Dermis blood vessel endothelial cell (primary cell): ENCODE data around the gene SERPINA1. TPM values are rescaled to one million over a fixed set of nuclear protein-coding genes. Genes with fewer than 3 reads are reported as not detected.
"Not testable (repeated sequence)": the region's sequence is repeated elsewhere in the genome, so short reads cannot be mapped to it uniquely, and the experiment has no call there.

Experiments
- DNase-seq: peaks from one replicate; pipeline ENCODE4 v3.0.0; 2010
- total RNA-seq: library from RNA; depleted of rRNA; stranded (reverse); fragments of >200 nt; gene quantifications from 2 replicates; pipeline ENCODE4 v1.2.3, GENCODE V29; 2014

The SERPINA1 gene
- total RNA-seq, 1 donor from 2014 or later: 0.51 TPM

- no peak for DNase-seq
Measured at GRCh38 chr14:94368956-94369355, 19.4 kb downstream of the SERPINA1 start.

- no peak for DNase-seq
Measured at GRCh38 chr14:94368243-94368590, 20.2 kb downstream of the SERPINA1 start.

- no peak for DNase-seq
Measured at GRCh38 chr14:94367347-94368242, 20.8 kb downstream of the SERPINA1 start.

GRCh38 chr14:94366146-94366915 is 22.1 kb downstream of the SERPINA1 start, which contains the start of gene SERPINA2:
SERPINA2 (minus strand) TSS chr14:94366698.
- DNase-seq: no peak

GRCh38 chr14:94365624-94366023 is 22.8 kb downstream of the SERPINA1 start:
- no peak for DNase-seq

GRCh38 chr14:94364964-94365363 is 23.4 kb downstream of the SERPINA1 start:
- no peak for DNase-seq

- DNase-seq: no peak
Measured at GRCh38 chr14:94364037-94364436, 24.4 kb downstream of the SERPINA1 start.

- no peak for DNase-seq
Measured at GRCh38 chr14:94363151-94363624, 25.2 kb downstream of the SERPINA1 start.

- DNase-seq: no peak
Measured at GRCh38 chr14:94362614-94363133, 25.7 kb downstream of the SERPINA1 start.

GRCh38 chr14:94361682-94362081 is 26.7 kb downstream of the SERPINA1 start:
- no peak for DNase-seq

- no peak for DNase-seq
Measured at GRCh38 chr14:94360945-94361565, 27.3 kb downstream of the SERPINA1 start.

- no peak for DNase-seq
Measured at GRCh38 chr14:94357166-94357565, 31.2 kb downstream of the SERPINA1 start.

GRCh38 chr14:94356379-94357056 is 31.9 kb downstream of the SERPINA1 start:
- no peak for DNase-seq

- no peak for DNase-seq
Measured at GRCh38 chr14:94355191-94355794, 33.1 kb downstream of the SERPINA1 start.

GRCh38 chr14:94354638-94355185 is 33.7 kb downstream of the SERPINA1 start:
- DNase-seq: no peak

- DNase-seq: not testable (repeated sequence)
Measured at GRCh38 chr14:94354190-94354589, 34.2 kb downstream of the SERPINA1 start.

- DNase-seq: no peak
Measured at GRCh38 chr14:94349276-94349675, 39.1 kb downstream of the SERPINA1 start.

GRCh38 chr14:94348836-94349235 is 39.6 kb downstream of the SERPINA1 start:
- DNase-seq: no peak

GRCh38 chr14:94346841-94347240 is 41.6 kb downstream of the SERPINA1 start:
- no peak for DNase-seq

- not testable (repeated sequence) for DNase-seq
Measured at GRCh38 chr14:94346065-94346786, 42.2 kb downstream of the SERPINA1 start.
